Measurements from ENCODE around the gene FLNB.
A peak's percentile ranks its signal among the peaks of the same experiment; 100 is the strongest.
"Not testable (repeated sequence)": the region's sequence is repeated elsewhere in the genome, so short reads cannot be mapped to it uniquely, and the experiment has no call there.

FLNB gene

GRCh38 chr3:57981483-57982087, 26.6 kb upstream of the FLNB start:
- no peak for DNase-seq

GRCh38 chr3:57982561-57983243, 25.5 kb upstream of the FLNB start:
- DNase-seq: no peak

DNA sequence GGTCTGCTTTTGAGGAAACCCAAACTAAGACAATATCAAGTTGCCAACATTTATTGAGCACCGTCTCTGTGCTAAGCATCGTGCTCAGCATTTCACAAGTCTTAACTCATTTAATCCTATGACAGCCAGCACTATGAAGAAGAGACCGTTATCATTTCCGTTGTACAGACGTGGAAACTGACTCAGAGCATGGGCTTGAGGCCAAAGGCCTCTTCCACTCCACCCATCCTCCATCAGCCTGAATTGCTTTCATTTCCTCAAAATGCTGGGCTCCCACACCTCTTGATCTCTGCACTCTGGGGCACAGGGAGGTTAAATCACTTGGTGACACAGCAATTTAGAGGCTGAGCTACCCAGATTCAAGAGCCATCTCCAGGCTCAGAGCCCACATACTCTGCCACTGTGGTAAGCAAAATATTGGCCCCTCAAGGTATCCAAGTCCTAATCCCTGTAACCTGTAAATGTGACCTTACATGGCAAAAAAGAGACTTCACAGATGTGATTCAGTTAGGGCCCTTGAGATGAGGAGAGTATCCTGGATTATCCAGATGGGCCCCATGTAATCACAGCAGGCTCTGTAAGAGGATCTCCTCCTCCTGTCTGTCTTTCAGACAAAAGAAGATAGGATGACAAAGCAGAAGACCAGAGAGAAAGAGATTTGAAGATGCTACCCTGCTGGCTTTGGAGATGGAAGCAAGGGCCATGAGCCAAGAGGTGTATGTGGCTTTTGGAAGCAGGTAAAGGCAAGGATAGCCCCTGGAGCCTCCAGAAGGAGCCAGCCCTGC, 24.3 kb upstream of the FLNB start:
- peak; percentile 31 to 70 for DNase-seq

DNA sequence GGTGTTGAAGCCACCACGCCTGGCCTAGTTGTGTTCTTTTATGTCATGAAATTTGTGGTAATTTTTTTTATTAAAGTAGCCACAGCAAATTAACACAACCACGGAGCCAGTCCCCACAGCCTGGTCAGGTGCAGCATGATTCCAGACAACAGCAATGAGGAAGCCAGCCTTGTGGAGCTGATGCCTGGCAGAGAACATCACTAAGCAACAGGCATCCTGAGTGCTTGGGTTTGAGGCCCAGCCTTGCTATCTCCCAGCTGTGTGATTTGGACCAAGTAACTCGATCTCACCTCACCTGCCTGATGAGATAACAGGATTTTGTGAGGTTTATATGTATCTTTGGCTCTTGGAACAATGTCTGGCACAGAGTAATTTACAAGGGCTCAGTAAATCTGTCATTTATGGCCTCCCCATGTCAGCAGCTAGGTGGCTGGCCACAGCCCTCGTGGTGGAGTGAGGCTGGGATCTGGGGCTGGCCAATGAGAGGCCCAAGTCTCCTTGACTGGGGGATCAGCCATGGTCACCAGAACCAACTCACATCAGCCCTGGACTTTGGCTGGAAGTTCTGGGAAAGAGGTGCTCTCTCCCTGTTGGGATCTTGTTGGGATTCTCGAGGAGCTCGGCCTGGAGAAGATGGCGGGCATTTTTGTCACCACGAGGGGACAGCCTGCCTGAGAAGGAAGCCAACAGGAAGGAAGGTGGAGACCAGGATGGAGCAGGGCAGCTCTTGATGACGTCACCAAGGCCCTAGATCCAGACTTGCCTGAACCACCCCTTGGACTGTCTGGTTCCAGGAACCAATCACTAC, 22.8 kb upstream of the FLNB start:
- DNase-seq: no peak

- no peak for DNase-seq
These were observed 22.3 kb upstream of the FLNB start for GRCh38 chr3:57985984-57986246.

GRCh38 chr3:57986261-57986660, 22.0 kb upstream of the FLNB start:
- no peak for DNase-seq

DNA sequence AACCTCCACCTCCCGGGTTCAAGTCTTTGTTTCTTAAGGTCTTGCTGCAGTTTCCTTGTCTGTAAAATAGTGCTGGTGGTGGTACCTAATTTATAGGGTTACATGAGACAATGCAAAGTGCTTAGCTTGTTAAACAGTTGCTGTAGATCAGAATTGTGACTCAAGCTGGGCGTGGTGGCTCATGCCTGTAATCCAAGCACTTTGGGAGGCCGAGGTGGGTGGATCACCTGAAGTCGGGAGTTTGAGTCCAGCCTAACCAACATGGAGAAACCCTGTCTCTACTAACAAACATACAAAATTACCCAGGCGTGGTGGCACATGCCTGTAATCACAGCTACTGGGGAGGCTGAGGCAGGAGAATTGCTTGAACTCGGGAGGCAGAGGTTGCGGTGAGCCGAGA, 19.0 kb upstream of the FLNB start:
- not testable (repeated sequence) for DNase-seq

DNA sequence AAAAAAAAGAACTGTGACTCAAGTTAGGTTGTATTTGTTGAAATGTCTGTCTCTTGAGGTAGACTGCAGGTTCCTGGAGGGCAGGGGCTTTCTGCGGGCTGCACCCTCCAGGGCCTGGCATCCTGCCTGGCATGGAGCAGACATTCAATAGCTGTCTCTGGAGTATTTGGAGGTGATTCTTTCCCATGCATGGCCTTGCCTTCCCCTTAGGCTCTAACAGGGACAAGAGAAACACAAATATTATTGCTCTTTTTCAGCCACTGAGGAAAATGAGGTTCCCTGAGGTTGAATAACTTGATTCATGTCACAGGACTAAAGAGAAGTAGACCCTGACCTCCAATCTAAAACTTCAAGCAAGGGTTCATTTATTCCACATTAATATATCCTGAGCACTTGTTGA, 18.6 kb upstream of the FLNB start:
- no peak for DNase-seq

DNA sequence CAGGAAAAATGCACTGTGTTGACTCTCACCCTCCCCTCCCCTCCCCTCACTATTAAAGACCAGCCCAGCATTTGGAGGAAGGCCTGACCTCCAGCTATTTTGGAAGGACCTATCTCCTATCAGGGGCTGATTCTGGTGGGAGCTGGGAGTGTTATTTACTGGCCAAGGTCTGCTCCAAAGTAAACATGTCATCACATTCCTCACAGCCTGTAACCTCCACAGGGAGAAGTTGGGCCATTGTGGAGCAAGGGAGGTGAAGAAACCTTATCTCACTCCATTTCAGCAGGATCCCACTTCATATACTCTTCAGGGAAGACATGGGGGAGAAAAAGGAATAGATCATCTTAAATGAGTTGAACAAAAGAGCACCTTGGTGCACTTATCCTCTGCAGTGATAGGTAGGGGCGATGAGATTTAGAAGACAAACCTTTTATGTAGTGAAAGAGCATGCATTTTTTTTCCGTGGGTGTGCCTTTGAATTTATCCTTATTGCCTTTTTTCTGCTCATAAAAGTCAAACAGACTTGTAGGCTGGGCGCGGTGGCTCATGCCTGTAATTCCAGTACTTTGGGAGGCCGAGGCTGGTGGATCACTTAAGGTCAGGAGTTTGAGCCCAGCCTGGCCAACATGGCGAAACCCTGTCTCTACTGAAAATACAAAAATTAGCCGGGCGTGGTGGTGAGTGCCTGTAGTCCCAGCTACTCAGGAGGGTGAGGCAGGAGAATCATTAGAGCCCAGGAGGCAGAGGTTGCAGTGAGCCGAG, 15.6 kb upstream of the FLNB start:
- no peak for DNase-seq

- no peak for DNase-seq
These were observed 9.6 kb upstream of the FLNB start for GRCh38 chr3:57998366-57999283.

DNA sequence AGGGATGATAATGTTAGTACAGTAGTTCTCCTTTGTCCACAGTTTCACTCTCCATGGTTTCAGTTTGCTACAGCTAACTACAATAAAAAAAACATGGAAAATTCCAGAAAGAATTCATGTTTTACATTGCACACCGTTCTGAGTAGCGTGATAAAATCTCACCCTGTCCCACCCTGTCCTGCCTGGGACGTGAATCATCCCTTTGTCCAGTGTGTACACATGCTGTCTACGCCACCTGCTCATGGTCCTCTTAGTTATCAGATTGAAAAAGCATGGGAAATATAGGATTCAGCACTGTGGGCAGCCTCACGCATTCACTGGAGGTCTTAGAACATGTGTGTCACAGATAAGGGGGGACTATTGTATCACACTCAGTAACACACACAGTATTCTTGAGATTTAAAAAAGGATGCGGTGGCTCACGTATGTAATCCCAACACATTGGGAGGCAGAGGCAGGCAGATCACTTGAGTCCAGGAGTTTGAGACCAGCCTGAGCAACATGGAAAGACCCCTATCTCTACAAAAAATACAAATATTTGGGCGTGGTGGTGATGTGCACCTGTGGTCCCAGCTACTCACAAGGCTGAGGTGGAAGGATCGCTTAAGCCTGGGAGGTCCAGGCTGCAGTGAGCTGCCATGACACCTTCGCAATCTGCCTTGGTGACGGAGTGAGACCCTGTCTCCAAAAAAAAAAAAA, 8.7 kb upstream of the FLNB start:
- no peak for DNase-seq

- no peak for DNase-seq
These were observed 7.7 kb upstream of the FLNB start for GRCh38 chr3:58000306-58001085.

- DNase-seq: no peak
These were observed 7.1 kb upstream of the FLNB start for GRCh38 chr3:58001086-58001467.

DNA sequence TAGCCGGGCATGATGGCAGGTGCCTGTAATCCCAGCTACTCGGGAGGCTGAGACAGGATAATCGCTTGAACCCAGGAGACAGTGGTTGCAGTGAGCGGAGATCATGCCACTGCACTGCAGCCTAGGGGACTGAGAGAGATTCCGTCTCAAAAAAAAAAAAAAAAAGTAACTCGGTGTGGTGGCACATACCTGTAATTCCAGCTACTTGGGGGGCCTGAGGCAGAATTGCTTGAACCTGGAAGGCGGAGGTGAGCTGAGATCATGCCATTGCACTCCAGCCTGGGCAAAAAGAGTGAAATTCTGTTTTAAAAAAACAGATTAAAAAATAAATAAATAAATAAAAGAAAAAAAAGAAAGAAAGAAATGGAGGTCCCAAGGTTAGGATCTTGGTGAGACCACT, 6.2 kb upstream of the FLNB start:
- no peak for DNase-seq

DNA sequence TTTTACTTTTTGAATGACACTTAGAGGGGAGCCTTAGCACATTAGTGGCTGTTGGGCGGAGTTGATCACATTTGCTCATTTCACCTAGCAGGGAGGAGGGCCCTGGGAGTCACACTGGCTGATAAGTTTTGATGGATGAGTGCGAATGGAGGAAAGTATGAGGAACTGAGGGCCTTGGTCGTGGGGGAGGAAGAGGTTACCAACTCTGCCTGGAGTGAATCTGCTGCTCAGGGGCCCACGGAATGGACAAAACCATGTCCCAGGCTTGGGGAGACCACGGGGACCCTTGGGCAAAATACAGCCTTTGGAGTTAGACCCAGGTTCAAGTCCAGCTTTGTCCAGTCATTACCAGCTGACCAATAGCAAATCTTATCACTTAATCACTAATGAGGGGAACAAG, 5.1 kb upstream of the FLNB start:
- DNase-seq: no peak

DNA sequence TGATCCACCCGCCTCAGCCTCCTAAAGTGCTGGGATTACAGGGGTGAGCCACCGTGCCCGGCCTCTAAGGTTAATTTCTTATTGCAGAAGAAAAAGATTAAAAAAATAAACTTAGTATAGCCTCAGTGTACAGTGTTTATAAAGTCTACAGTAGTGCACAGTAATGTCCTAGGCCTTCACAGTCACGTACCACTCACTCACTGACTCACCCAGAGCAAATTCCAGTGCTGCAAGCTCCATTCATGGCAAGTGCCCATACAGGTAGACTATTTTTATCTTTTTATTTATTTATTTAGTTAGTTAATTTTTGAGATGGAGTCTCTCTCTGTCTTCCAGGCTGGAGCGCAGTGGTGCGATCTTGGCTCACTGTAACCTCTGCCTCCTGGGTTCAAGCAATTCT, 3.2 kb upstream of the FLNB start:
- DNase-seq: no peak

DNA sequence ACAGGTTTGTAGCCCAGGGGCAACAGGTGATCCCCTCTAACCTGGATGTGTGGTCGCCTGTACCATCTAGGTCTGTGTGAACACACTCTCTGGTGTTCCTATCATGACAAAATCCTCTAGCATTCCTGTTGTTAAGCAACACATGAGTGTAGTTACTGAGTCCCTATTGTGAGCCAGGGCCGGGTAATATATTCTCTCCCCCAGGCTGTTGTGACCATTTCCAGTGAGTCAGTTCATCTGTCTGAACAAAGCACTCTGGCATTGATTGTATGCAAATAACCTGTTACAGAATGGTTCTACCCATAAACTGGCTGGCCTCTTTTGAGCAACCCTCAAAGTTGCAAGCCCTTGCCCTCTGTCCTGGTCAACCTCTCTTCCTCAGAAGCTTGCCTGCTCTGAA, 2.6 kb upstream of the FLNB start:
- DNase-seq: no peak

GRCh38 chr3:58006661-58007060, 1.6 kb upstream of the FLNB start:
- DNase-seq: no peak

DNA sequence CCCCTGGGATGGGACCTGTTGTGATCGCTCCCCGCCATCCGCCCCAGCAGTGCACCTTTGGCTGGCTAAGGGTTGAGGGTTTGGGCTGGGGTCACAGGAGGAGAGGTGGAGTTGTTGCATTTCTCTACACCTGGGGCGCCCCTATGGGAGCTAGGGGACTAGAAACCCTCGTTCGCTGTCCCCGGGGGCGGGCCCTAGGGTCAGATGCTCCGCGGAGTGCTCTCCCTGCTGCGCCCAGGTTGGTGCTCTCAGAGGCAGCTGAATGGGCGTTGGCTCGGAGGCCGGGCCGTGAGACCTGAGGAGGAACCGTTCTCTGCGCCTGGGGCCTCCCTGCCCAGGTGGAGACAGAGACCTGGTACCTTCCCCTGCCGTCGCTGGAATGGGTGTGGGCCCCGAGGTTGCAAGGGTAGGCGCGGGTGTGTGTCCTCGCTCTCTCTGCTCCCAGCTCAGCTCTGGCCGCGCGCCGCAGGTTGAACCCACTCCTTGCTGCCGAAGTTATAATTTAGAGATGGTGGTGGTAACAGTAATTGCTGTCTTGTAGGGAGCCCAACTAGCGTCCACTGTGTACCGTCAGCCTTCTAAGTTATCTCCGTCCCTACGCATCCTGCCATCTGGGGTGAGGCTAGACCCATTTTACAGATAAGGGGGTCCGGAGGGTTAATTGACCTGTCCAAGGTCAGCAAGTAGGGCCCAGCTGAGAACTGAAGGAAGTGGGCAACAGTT, 965 bp downstream of the FLNB start:
- peak; percentile 22 to 29 for DNase-seq
